Measurements from ENCODE around the gene IRF6. TPM values are rescaled to one million over a fixed set of nuclear protein-coding genes. Genes with fewer than 3 reads are reported as not detected.

The IRF6 gene
- total RNA-seq, 1 experiment from 2014 or later = 35.2 TPM

- H2AFZ ChIP-seq (ENCODE audit: low read depth, low read length, poor library complexity, severe bottlenecking) = no peak overlapping the region
- ChIA-PET POLR2A (interaction anchor here (1.5 kb wide), 1 partner anchor 13 kb away, joined by 10 read pairs; the partner anchor contains the start of gene UTP25), RAD21 (ENCODE audit: low non-redundant PET in 1 of 2, low total read pairs in 2 of 2, uncharacterized antibody in 2 of 2, unreplicated experiment in 2 of 2) (no interaction called here), CTCF (interaction anchor here (0.9 to 2.0 kb wide), 2 partner anchors 14 to 20 kb away, joined by 3 to 7 read pairs; no protein-coding TSS in a partner anchor)
- peaks cover 5 to 32% of the 10 kb centered on the region in 2 experiments; a peak in 3 of 4 replicates for H3K4me1 ChIP-seq (ENCODE audit: control insufficient read depth in 1 of 2, insufficient read depth in 2 of 2, low read length in 2 of 2)
- no TSS peak for BruUV-seq (replicated peaks)
- TF ChIP-seq SP1 (IDR thresholded peaks at IDR 0.05; ENCODE audit: low read depth) (no peak), YY1 (IDR thresholded peaks at IDR 0.05; ENCODE audit: extremely low read depth, insufficient replicate concordance, low read depth, low read length) (no peak), FOSL1 (IDR thresholded peaks at IDR 0.05; ENCODE audit: low read depth) (no peak), SIN3A (IDR thresholded peaks at IDR 0.05; ENCODE audit: low read depth) (no peak), POLR2AphosphoS5 (IDR thresholded peaks at IDR 0.05; ENCODE audit: low read depth, low read length) (no peak), JUND (IDR thresholded peaks at IDR 0.05) (no peak)
- TF ChIP-seq, protein P1, sequence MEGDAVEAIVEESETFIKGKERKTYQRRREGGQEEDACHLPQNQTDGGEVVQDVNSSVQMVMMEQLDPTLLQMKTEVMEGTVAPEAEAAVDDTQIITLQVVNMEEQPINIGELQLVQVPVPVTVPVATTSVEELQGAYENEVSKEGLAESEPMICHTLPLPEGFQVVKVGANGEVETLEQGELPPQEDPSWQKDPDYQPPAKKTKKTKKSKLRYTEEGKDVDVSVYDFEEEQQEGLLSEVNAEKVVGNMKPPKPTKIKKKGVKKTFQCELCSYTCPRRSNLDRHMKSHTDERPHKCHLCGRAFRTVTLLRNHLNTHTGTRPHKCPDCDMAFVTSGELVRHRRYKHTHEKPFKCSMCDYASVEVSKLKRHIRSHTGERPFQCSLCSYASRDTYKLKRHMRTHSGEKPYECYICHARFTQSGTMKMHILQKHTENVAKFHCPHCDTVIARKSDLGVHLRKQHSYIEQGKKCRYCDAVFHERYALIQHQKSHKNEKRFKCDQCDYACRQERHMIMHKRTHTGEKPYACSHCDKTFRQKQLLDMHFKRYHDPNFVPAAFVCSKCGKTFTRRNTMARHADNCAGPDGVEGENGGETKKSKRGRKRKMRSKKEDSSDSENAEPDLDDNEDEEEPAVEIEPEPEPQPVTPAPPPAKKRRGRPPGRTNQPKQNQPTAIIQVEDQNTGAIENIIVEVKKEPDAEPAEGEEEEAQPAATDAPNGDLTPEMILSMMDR (IDR thresholded peaks at IDR 0.05 in 2 of 3, conservative IDR thresholded peaks at IDR 0.05 in 1 of 3; ENCODE audit: borderline replicate concordance in 1 of 3, insufficient read depth in 1 of 3, low read depth in 2 of 3, low read length in 2 of 3) = no peak
- ATAC-seq (no peak), DNase-seq (ENCODE audit: low read depth, low spot score) (no peak)
- no peaks in the 10 kb centered on the region for H4K20me1 ChIP-seq (ENCODE audit: insufficient read depth)
- H3K4me3 ChIP-seq (replicated peaks in 1 of 2; ENCODE audit: low read depth in 1 of 2, low read length in 2 of 2) = no peak overlapping the region
- peaks cover 40 to 64% of the 10 kb centered on the region in 2 experiments for H3K36me3 ChIP-seq (ENCODE audit: control insufficient read depth in 1 of 2, insufficient read depth in 2 of 2, low read length in 2 of 2)
- H3K9me2 ChIP-seq (ENCODE audit: insufficient read depth) = no peaks in the 10 kb centered on the region
- H3K9ac ChIP-seq (ENCODE audit: low read length) = peak overlapping the region; percentile 42
- H3K27ac ChIP-seq (ENCODE audit: low read depth, low read length) = peak overlapping the region; percentile 20; the same call in 1 of the 2 replicates
- H3K9me3 ChIP-seq (ENCODE audit: control insufficient read depth in 1 of 2, insufficient read depth in 1 of 2, low read depth in 1 of 2, low read length in 2 of 2) = no peaks in the 10 kb centered on the region
- H3K79me2 ChIP-seq (ENCODE audit: insufficient read depth, low read length) = peaks cover 13% of the 10 kb centered on the region; the same call in 1 of the 2 replicates
- intact Hi-C loops (cut with micrococcal nuclease) = no loop called here
- H3K4me2 ChIP-seq (ENCODE audit: low read length) = peak overlapping the region; percentile 68
- H3K27me3 ChIP-seq (ENCODE audit: insufficient read depth, low read length) = no peaks in the 10 kb centered on the region
Observed at GRCh38 chr1:209840611-209841010, 34.7 kb upstream of the IRF6 start.
